Motor neuron (in vitro differentiated cells): ENCODE data around the gene AKT1. TPM values are rescaled to one million over a fixed set of nuclear protein-coding genes. Genes with fewer than 3 reads are reported as not detected.
"Not testable (repeated sequence)": the region's sequence is repeated elsewhere in the genome, so short reads cannot be mapped to it uniquely, and the experiment has no call there.

Experiments
- ATAC-seq, 8 experiments: fragments of 200-7000 bp; cut with Tn5 transposase; replicated peaks in 6 of 8; 2 replicates each; pipeline ENCODE4 v1.8.0; 2021; ENCODE audit warnings: mild to moderate bottlenecking in 8 of 8, moderate library complexity in 8 of 8
- H3K27ac ChIP-seq, 2 donors: fragments of 250-450 bp; sonication (Bioruptor Pico); 2 replicates each; pipeline ENCODE4 v1.9.0; 2021; ENCODE audit warnings: antibody characterized with exemption in 2 of 2, mild to moderate bottlenecking in 2 of 2, moderate library complexity in 1 of 2
- H3K4me1 ChIP-seq, 2 donors: fragments of 250-450 bp; sonication (Bioruptor Pico); replicated peaks in 1 of 2; 2 replicates each; pipeline ENCODE4 v1.6.1; 2021; ENCODE audit warnings: antibody characterized with exemption in 2 of 2, mild to moderate bottlenecking in 2 of 2, moderate library complexity in 1 of 2
- H3K4me3 ChIP-seq, 5 donors: fragments of 250-450 bp; sonication (Bioruptor Pico); 2 replicates each; pipeline ENCODE4 v1.9.0; 2021; ENCODE audit warnings: antibody characterized with exemption in 5 of 5, mild to moderate bottlenecking in 5 of 5, moderate library complexity in 4 of 5
- WGBS, 10 experiments: fragments of 450-650 bp; shearing (Covaris generic); methylation state at CpG; one replicate each; pipeline ENCODE4 v1.0.0; 2022; 5-methylcytosine and 5-hydroxymethylcytosine counted together
- in situ Hi-C, 9 experiments: fragments of 400-800 bp; cut with MboI; loops; one replicate each; pipeline ENCODE4 v1.15.0; 2021; ENCODE audit warnings: low sequenced_read_pairs in 9 of 9, low pct_unique_long_range_greater_than_20kb in 2 of 9; ENCODE audit not compliant: unreplicated experiment in 9 of 9
- total RNA-seq, 8 experiments: library from RNA; unstranded; fragments of 300-600 nt; gene quantifications; 2 replicates each; pipeline versions ENCODE4 v1.2.3 to v1.2.4, GENCODE V29; 2022

The AKT1 gene
- total RNA-seq, 8 experiments from 2014 or later = 55.9 to 120 (median 96.6) TPM

GRCh38 chr14:104826189-104826860, 30.8 kb upstream of the AKT1 start:
- no CpG with 5 or more reads among the region's 54 CpGs for WGBS, 10 experiments
- in situ Hi-C loops = loop anchor here in 1 of 9 experiments (10.0 kb wide), 1 partner anchor 62 kb away; no protein-coding TSS in a partner anchor
- H3K4me1 ChIP-seq = peaks cover 3 to 9% of the 10 kb centered on the region in 2 donors
- H3K27ac ChIP-seq = no peak overlapping the region
- peak; percentile 83 to 87 (median 86) for ATAC-seq
- peak overlapping the region; percentile 37 to 52 (median 47) for H3K4me3 ChIP-seq

GRCh38 chr14:104824353-104824997, 28.9 kb upstream of the AKT1 start:
- Histone ChIP-seq H3K4me1 (peaks cover 9 to 10% of the 10 kb centered on the region in 2 donors), H3K4me3 (no peak overlapping the region), H3K27ac (no peak overlapping the region)
- no peak for ATAC-seq
- in situ Hi-C loops = loop anchor here in 1 of 9 experiments (10.0 kb wide), 1 partner anchor 60 kb away; no protein-coding TSS in a partner anchor
- WGBS, 10 experiments = 85 to 100% (median 100%) methylated on average over 1 to 2 of the region's 2 CpGs; no CpG with 5 or more reads in 2 of the 10 experiments

GRCh38 chr14:104822821-104823615, 27.5 kb upstream of the AKT1 start:
- H3K4me1 ChIP-seq = peaks cover 6 to 10% of the 10 kb centered on the region in 2 donors
- no peak overlapping the region for H3K27ac ChIP-seq
- H3K4me3 ChIP-seq = no peak overlapping the region
- in situ Hi-C loops = loop anchor here in 1 of 9 experiments (10.0 kb wide), 1 partner anchor 58 kb away; no protein-coding TSS in a partner anchor
- WGBS, 10 experiments = 53 to 100% (median 83%) methylated on average over 1 to 16 of the region's 22 CpGs; no CpG with 5 or more reads in 1 of the 10 experiments
- no peak for ATAC-seq

DNA sequence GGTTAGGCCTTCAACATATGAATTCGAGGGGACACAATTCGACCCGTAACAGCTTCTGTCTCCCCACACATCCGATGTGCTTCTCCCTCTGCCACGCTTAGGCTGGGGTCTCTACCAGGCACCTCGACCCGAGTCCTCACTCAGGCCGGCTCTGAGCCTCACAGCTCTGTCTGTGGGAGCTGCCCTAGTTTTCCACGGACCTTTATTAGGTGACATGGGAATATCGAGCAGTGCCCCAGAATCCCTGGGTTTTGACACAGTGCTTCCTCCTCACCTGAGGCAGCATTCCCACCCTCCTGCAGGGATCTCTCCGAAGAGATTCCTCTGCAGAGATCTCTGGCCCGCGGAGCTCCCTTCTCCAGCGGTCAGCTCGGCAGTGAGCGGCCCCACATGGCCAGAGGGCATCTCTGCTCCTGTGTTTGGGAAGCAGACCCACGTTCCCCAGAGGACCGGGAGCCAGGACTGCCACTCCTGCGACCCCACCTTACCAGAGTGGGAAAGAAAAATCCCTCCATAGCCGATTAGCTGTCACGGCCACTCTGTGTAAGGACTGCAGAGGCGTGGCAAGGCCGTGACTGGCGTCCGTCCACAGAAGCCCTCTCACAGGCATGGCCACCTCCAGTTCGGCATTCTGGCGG, 26.5 kb upstream of the AKT1 start:
- no peak for ATAC-seq
- WGBS, 10 experiments = 33 to 100% (median 88%) methylated on average over 1 to 10 of the region's 27 CpGs; no CpG with 5 or more reads in 3 of the 10 experiments
- in situ Hi-C loops = loop anchor here in 1 of 9 experiments (10.0 kb wide), 1 partner anchor 57 kb away; no protein-coding TSS in a partner anchor
- no peak overlapping the region for H3K4me3 ChIP-seq
- H3K4me1 ChIP-seq = peaks cover 3 to 13% of the 10 kb centered on the region in 2 donors
- H3K27ac ChIP-seq = no peak overlapping the region

DNA sequence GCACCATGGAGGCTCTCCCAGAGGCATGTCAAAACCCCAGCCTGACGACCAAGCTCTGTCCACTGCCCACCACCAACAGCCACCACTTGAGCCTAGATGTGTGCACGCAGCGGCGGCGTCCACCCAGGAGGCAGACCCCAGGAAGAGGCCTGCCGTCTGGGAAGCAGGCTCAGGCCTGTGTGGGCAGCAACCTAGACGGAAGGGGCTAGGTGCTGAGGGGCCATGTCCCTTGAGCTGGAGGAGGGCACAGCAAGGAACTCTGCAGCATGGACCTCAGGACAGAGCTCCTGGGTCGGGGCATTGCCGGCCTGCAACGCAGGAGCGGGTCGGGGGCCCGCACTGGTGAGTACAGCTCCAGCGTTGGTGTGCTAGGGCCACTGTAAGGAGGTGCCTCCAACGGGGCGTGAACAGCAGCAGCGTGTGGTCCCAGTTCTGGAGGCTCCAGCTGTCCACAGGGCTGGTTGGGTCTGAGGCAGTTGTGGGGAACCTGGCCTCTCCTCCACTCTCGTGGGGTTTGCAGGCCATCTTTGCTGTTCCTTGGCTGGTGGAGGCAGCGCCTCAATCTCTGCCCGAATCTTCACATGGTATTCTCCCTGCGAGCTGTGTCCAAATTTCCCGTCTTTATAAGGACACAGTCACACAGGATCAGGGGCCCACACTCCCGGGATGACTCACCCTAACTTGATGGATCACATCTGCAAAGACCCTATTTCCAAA, 25.8 kb upstream of the AKT1 start:
- H3K4me3 ChIP-seq = no peak overlapping the region
- H3K27ac ChIP-seq = no peak overlapping the region
- in situ Hi-C loops = loop anchor here in 1 of 9 experiments (10.0 kb wide), 1 partner anchor 57 kb away; no protein-coding TSS in a partner anchor
- WGBS, 10 experiments = 50 to 100% (median 72%) methylated on average over 1 to 3 of the region's 23 CpGs; no CpG with 5 or more reads in 6 of the 10 experiments
- no peak for ATAC-seq
- peaks cover 6 to 16% of the 10 kb centered on the region in 2 donors for H3K4me1 ChIP-seq

DNA sequence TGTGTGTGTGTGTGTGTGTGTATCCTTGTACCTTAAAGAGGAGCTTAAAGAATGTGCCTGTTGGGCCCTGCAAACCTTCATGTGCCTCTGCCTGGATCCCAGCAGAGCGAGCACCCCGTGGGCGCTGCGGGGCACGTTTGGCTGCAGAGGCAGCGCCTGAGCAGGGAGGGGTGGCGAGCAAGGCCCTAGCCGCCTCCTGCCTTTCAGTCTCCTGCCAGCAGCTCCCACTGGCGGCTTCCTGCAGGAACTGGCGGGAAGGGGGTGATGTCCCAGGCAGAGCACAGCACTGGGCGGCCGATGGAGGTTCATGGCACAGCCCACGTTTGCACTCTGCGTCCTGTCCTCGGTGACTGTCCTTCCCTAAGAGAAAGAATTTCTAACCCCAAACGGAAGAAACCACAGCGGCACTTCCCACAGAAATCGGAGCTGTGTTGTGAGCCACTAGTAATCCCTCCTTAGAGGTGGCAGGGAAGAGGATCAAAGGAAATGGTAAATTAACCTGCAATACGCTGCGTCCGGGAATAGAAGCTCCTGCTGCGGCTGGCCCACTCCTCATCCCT, 25.2 kb upstream of the AKT1 start:
- Histone ChIP-seq H3K27ac (no peak overlapping the region), H3K4me3 (no peak overlapping the region), H3K4me1 (peaks cover 6 to 16% of the 10 kb centered on the region in 2 donors)
- in situ Hi-C loops = loop anchor here in 1 of 9 experiments (10.0 kb wide), 1 partner anchor 56 kb away; no protein-coding TSS in a partner anchor
- 40 to 50% methylated on average over 1 to 2 of the region's 22 CpGs; no CpG with 5 or more reads in 8 of the 10 experiments for WGBS, 10 experiments
- ATAC-seq = peak; percentile 26 to 65 (median 51)

- no peak overlapping the region for H3K4me3 ChIP-seq
- WGBS, 10 experiments = 72 to 93% (median 86%) methylated on average over 1 to 6 of the region's 12 CpGs; no CpG with 5 or more reads in 6 of the 10 experiments
- H3K4me1 ChIP-seq = peaks cover 14 to 21% of the 10 kb centered on the region in 2 donors
- in situ Hi-C loops = no loop called here
- no peak for ATAC-seq
- H3K27ac ChIP-seq = no peak overlapping the region
Observed at GRCh38 chr14:104819361-104819781, 23.8 kb upstream of the AKT1 start.

DNA sequence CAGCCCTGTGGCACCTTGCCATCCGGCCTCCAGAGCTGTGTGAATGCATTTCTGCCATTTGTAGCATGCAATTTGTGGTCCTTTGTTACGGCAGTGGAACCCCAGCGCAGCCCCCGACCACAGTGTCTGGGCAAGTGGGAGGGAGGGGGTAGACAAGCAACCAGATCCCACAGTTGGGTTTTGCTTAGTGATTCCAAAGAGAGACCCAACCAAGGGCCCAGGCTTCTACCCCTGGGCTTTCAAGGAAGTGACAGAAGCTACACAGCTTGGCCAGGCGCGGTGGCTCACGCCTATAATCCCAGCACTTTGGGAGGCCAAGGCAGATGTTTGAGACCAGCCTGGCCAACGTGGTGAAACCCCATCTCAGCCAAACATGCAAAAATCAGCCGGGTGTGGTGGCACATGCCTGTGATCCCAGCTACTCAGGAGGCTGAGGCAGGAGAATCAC, 23.2 kb upstream of the AKT1 start:
- H3K4me3 ChIP-seq = no peak overlapping the region
- no peak overlapping the region for H3K27ac ChIP-seq
- in situ Hi-C loops = no loop called here
- H3K4me1 ChIP-seq = peaks cover 20 to 23% of the 10 kb centered on the region in 2 donors
- ATAC-seq = no peak
- WGBS, 10 experiments = 20 to 100% (median 100%) methylated on average over 1 to 3 of the region's 9 CpGs; no CpG with 5 or more reads in 5 of the 10 experiments

GRCh38 chr14:104817930-104818713, 22.6 kb upstream of the AKT1 start:
- no peak for ATAC-seq
- H3K4me1 ChIP-seq = peaks cover 22 to 23% of the 10 kb centered on the region in 2 donors
- in situ Hi-C loops = no loop called here
- no peak overlapping the region for H3K27ac ChIP-seq
- H3K4me3 ChIP-seq = no peak overlapping the region
- 67 to 100% (median 86%) methylated on average over 1 to 6 of the region's 8 CpGs; no CpG with 5 or more reads in 4 of the 10 experiments for WGBS, 10 experiments

- Histone ChIP-seq H3K4me3 (peak overlapping the region; percentile 54 to 92 (median 78)), H3K4me1 (peaks cover 22% of the 10 kb centered on the region in 2 donors), H3K27ac (peak overlapping the region; percentile 92 to 94)
- no peak for ATAC-seq
- 0 to 20% (median 0%) methylated on average over 1 to 5 of the region's 8 CpGs; no CpG with 5 or more reads in 5 of the 10 experiments for WGBS, 10 experiments
- in situ Hi-C loops = no loop called here
Observed at GRCh38 chr14:104816616-104816884, 21.0 kb upstream of the AKT1 start.

DNA sequence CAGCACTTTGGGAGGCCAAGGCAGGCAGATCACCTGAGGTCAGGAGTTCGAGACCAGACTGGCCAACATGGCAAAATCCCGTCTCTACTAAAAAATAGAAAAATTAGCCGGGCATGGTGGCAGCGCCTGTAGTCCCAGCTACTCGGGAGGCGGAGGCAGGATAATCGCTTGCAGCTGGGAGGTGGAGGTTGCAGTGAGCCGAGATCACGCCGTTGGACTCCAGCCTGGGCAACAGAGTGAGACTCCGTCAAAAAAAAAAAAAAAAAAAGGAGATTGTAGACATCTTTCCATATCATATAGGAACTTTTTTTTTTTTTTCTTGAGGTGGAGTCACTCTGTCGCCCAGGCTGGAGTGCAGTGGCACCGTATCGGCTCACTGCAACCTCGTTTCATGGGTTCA, 19.2 kb upstream of the AKT1 start:
- H3K4me3 ChIP-seq = peak overlapping the region; percentile 54 to 92 (median 78)
- WGBS, 10 experiments = 52 to 100% (median 88%) methylated on average over 2 to 15 of the region's 15 CpGs; no CpG with 5 or more reads in 3 of the 10 experiments
- ATAC-seq, H3K27ac ChIP-seq, in situ Hi-C loops: not testable (repeated sequence)
- H3K4me1 ChIP-seq = peaks cover 13 to 22% of the 10 kb centered on the region in 2 donors
